ENCODE data around the gene PKD1L1. TPM values are rescaled to one million over a fixed set of nuclear protein-coding genes. Genes with fewer than 3 reads are reported as not detected.
"Not testable (repeated sequence)": the region's sequence is repeated elsewhere in the genome, so short reads cannot be mapped to it uniquely, and the experiment has no call there.

PKD1L1 gene, protein sequence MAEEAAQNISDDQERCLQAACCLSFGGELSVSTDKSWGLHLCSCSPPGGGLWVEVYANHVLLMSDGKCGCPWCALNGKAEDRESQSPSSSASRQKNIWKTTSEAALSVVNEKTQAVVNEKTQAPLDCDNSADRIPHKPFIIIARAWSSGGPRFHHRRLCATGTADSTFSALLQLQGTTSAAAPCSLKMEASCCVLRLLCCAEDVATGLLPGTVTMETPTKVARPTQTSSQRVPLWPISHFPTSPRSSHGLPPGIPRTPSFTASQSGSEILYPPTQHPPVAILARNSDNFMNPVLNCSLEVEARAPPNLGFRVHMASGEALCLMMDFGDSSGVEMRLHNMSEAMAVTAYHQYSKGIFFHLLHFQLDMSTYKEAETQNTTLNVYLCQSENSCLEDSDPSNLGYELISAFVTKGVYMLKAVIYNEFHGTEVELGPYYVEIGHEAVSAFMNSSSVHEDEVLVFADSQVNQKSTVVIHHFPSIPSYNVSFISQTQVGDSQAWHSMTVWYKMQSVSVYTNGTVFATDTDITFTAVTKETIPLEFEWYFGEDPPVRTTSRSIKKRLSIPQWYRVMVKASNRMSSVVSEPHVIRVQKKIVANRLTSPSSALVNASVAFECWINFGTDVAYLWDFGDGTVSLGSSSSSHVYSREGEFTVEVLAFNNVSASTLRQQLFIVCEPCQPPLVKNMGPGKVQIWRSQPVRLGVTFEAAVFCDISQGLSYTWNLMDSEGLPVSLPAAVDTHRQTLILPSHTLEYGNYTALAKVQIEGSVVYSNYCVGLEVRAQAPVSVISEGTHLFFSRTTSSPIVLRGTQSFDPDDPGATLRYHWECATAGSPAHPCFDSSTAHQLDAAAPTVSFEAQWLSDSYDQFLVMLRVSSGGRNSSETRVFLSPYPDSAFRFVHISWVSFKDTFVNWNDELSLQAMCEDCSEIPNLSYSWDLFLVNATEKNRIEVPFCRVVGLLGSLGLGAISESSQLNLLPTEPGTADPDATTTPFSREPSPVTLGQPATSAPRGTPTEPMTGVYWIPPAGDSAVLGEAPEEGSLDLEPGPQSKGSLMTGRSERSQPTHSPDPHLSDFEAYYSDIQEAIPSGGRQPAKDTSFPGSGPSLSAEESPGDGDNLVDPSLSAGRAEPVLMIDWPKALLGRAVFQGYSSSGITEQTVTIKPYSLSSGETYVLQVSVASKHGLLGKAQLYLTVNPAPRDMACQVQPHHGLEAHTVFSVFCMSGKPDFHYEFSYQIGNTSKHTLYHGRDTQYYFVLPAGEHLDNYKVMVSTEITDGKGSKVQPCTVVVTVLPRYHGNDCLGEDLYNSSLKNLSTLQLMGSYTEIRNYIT (N-terminal part only)
- under 0.01 and 0.35 TPM in 2 replicates for total RNA-seq

DNA sequence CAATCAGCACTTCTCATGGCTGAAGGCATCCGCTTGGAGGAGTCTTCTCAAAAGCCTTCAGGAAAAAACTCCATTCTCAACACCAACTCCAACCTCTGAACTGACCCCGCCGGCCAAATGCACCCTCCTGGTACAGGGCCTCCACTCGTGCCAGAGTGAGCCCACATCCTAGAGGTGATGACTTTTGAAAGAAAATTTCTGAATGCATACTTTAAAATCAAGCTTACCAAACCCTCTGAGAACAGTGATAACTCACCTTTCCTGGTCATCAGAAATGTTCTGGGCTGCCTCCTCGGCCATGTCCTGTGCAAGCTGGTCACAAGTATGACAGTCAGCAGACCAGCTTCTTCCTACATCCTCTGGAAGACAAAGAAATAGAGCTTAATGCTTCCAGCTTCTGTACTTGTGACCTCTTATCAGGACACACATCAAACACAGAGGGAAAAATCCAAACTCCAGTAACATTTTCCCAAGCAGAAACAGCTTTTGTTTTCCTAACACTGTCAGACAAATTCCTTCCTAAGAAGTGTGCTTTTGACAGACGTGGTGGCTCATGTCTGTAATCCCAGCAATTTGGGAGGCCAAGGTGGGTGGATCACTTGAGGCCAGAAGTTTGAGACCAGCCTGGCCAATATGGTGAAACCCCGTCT, at the start of gene PKD1L1:
Gene PKD1L1, minus strand, starts transcription at position 326 of the 650 bp plus-strand sequence. Its CDS starts 26 bp downstream, at position 300.
- DNase-seq (ENCODE audit: low read depth), result no peak

DNA sequence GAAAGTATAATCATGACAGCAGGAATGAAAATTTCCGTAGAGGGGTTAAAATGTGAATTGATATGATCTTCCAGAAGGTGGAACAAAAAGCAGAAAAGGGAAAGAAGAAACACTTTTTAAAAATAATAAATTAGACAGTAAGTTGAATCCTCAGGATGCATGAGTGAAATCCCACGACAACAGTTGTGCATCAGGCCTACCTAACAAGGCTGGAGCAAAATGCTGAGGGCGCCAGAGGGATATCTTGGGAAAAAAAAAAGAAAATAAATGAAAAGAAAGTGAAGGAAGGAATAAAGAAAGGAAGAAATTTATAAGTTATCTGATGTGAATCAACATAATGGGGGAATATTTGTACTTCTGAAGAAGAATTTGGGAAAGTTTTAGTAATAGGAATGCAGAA, 44.2 kb upstream of the PKD1L1 start:
- DNase-seq (ENCODE audit: low read depth), result no peak

DNA sequence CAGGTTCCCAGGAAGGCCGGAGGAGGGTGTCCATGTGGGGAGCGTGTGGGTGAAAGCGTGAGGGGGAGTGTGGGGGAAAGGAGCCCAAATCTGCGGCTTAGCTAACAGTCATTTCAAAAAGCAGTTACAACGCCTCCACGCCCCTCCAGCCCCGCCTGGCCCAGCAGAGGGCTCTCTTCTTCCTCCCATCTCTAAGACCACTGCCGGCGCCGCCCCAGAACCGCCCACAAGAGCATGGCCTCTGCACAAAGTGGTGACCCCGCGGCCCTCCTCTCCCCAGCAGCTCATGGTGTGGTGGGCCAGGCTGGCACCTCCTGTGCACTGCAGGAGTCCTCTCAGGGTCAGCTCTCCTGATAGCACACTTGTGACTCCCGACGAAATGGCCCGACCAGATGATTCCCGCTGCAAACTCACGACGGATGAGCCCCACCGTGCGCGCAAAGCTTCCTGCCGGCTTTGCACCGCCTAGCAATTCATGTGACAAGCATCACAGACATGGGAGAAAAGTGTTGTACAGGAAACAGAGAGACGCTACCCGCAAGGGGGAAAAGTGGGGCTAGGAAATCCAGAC, 43.6 kb upstream of the PKD1L1 start:
- peak; percentile 40 for DNase-seq (ENCODE audit: low read depth)

DNA sequence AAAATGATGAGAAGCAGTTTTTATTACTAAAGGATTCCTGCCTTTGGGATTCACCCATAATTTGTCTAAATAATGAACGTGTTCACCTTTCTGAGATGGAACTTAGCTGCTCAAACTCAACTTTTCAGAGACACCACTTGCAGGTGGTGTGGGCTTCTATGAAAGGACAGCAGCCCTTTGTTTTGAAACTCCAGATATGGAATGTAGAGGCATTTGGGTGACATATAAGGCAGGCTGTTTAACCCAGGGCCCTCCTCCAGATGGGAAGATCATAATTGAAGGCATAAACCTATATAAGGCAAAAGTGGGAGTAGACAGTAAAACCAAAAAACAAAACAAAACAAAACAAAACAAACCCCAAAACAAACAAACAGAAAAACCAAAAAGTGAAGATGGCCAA, 43.0 kb upstream of the PKD1L1 start:
- DNase-seq (ENCODE audit: low read depth), result no peak

DNA sequence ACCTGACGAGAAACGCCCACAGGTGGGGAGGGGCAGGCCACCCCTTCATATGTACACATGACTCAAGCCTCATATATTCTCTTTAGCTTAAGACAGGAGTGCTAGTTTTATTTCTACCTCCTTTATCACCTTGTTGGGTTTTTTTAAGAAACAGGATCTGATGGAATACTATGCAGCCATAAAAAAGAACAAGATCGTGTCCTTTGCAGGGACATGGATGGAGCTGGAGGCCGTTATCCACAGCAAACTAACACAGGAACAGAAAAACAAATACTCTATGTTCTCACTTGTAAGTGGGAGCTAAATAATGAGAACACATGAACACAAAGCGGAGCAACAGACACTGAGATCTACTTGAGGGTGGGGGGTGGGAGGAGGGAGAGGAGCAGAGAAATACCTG, 42.3 kb upstream of the PKD1L1 start:
- no peak for DNase-seq (ENCODE audit: low read depth)

DNA sequence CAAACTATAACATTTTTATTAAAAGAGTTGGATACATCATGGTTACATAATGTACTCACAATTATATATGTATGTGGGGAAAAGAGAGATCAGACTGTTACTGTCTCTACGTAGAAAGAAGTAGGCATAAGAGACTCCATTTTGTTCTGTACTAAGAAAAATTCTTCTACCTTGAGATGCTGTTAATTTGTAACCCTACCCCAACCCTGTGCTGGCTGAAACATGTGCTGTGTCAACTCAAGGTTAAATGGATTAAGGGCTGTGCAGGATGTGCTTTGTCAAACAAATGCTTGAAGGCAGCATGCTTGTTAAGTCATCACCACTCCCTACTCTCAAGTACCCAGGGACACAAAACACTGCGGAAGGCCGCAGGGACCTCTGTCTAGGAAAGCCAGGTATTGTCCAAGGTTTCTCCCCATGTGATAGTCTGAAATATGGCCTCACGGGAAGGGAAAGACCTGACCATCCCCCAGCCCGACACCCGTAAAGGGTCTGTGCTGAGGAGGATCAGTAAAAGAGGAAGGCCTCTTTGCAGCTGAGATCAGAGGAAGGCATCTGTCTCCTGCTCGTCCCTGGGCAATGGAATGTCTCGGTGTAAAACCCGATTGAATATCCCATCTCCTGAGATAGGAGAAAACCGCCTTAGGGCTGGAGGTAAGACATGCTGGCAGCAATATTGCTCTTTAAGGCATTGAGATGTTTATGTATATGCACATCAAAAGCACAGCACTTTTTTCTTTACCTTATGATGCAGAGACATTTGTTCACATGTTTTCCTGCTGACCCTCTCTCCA, 41.5 kb upstream of the PKD1L1 start:
- peak; percentile 81 for DNase-seq (ENCODE audit: low read depth)

DNA sequence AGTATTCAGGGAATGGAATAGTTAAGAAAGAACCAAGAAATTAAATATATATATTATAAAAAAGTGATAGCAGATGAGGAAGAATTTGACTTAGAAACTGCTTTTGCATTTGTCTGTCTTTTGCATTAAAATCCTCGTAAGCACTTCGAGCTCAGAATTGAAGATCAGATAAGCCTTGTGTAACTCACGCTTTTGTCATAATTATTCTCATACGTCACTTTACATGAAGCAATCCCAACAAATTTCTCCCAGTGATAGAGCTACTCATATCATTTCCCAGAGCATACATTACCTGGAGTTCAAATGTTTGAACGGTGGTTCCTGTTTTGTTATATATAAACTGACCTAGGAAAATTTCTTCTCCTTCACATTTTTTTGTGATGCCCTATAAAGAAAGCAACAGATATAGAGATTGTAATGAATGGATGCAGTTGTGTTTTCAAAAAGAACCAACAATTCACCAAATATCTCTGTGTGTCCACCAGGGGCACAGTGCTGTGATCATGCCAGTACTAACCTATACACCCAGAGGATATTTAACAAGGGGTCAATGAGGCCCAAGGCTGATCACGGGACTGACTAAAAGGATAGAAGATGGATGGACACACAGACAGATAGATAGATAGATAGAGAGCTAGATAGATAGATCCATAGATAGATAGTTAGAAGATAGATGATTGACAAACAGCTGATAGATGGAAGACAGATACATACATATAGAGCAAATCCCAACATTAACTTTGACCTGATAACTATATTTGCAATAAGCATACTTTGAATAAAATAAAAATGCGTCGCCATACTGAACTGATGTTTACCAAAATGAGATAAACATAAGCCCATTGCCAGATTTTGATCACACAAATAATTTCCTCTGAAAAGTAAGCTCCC, 40.5 kb upstream of the PKD1L1 start:
- no peak for DNase-seq (ENCODE audit: low read depth)

DNA sequence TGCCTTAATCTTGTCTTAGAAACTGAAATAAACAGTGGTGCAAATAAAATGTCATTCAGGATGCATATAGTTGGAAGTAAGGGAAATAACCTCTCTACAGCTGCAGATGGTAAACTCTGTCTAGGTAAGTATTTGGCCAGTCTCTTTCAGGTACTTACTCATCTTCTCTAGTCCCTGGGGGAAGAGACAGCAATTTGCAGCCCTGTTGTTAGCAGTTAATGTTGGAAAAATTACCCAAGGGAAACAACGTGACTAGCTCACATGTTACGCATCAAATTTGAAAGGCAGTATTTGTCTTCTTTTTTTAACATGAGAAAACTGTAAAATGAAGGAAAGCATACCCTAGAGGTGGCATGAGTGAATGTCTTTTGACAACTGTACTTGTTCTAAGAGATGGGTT, 34.3 kb upstream of the PKD1L1 start:
- DNase-seq (ENCODE audit: low read depth), result no peak

DNA sequence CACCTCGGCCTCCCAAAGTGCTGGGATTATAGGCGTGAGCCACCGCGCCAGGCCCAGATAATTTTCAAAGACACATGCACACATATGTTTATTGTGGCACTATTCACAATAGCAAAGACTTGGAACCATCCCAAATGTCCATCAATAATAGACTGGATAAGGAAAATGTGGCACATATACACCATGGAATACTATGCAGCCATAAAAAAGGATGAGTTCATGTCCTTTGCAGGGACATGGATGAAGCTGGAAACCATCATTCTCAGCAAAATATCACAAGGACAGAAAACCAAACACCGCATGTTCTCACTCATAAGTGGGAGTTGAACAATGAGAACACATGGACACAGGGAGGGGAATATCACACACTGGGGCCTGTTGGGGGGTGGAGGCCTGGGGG, 32.4 kb upstream of the PKD1L1 start:
- not testable (repeated sequence) for DNase-seq (ENCODE audit: low read depth)

DNA sequence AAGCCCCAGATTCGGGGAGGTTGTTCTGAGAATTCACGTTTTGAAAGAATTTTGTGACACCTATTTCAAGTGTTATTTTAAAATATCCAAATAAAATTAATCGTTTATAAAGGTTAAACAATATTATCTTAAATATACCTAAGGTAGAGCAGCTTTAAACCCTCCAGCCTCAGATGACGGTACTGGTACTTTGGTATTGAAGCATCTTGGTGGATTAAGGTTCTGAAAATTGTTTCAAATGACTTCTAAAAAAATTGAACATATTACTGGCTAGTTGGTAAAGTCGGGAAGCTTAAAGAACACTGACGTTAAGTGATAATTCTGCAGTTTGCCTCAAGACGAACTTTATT, 31.5 kb upstream of the PKD1L1 start:
- no peak for DNase-seq (ENCODE audit: low read depth)

DNA sequence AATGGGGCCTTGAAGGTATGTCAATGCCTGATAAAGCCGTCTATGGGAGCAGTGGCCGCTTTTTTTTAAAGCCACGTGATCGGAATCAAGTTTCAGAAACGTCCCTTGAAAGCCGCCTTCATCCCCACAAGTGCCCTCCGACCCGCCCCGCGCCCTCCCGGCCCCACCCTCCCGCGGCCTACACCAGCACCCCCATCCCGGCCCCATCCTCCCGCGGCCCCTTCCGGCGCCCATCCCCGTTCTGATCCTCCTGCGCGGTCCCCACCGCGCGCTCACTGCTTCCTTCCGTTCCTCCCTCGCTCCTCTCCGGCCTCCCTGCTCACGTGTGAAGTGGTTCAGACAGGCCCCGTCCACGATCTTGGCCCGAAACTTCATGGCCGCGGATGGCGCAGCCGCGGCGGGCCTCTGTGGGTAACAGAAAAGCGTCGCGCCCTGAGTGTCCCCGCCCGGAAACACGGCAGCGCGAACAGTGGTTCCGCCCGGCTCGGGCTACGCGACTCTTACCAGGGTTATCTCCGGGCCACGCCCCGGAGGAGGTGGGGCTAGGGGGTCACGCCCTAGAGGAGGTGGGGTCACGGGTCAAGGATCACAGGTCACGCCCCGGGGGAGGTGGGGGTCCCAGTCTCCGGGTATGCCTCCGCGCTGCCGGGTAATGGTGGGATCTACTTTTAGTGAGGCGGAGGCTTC, 31.0 kb upstream of the PKD1L1 start, which contains the start of gene HUS1:
Gene HUS1, minus strand, starts transcription at position 471 of the 687 bp plus-strand sequence. Its CDS starts 96 bp downstream, at position 375.
- peak; percentile 51 for DNase-seq (ENCODE audit: low read depth)

DNA sequence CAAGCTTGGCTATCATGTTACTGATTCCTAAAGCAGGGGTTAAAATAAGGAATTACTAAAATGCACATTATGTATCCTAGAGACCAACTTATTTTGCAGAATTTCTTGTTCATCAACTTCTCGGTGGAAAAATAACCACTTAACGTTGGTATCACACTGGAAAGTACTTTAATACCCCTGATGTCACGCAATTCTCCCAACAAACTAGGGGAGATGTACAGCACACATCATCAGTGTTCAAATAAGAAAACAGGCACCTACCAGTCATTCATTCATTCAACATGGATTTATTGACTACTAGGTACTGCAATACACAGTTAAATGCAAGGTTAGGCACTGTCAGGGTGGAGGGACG, 30.5 kb upstream of the PKD1L1 start:
- no peak for DNase-seq (ENCODE audit: low read depth)

DNA sequence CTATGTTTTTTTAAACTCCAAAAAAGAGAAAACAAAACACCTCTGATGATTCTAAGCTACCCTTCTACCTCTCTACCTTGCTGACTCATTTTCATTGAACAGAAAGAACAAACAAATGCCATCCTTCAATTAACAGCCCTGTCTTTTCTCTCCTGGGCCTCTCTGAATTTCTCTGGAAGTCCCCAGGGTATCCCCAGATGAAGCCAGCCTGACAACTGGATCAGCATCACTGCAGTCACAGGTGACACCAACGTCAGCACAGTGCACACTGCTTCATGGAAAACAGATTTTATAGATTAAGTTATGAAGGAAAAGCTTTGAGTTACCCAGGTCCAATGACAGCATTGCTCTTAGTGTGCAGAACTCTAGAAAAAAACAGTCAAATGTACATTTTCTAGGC, 25.5 kb upstream of the PKD1L1 start:
- DNase-seq (ENCODE audit: low read depth), result no peak

DNA sequence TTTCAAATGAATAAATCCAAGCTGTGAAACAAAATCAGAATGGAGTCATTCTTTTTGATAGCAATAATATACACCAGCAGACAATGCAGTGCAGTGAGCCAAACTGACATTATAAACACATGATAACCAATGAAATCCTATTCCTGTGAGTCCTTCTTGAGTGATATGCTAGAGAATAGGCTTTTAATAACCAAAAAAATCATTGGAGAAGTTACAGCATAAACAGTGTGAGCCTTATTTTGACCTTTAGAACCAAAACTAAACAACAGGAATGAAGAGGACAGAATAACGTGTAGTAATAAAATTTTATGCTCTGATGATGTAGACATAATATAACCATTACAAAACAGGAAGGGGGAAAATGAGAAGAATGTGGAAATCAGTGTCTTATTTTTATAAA, 22.5 kb upstream of the PKD1L1 start:
- DNase-seq (ENCODE audit: low read depth), result no peak

DNA sequence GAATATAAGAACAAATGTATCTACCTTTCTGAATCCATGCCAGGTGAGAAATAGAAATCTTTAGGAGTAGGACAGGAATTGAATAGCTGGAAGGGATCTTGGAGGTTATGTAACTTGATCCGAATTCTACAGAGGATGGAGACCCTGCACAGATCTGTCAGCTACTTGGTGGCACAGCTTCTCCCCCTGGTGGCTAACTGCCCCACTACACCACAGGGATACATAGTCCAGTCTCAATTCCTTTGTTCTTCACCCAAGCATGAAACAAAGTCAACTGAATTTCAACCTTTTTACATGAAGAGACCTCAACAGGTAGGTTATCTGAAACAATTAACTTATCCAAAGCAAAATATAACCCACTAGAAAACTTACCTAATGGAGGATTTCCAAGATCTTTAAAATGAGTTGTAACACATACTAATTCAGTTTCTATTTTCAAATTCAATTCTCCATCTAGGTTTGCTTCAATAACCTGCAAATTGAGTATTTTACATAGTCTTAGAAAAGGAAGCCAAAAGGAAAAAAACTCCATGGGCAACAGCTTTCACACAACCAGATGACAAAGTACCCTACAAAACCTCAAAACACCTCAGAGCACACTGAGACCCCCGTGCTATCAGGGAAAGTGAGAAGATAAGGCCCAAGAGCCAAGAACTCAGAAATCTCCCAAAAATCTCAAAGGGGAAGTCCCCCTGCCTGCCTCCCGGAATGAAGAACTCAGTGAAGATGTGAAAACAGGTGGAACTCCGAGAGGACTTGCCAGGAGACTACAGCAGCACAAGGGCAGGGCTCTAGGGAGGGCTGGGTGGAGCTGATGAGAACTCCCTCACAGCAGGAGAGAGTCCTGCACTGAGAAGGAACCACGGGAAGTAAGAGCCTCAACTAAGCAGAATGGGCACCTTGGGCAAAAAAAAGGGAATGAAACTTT, 20.8 kb upstream of the PKD1L1 start:
- peak; percentile 64 for DNase-seq (ENCODE audit: low read depth)

DNA sequence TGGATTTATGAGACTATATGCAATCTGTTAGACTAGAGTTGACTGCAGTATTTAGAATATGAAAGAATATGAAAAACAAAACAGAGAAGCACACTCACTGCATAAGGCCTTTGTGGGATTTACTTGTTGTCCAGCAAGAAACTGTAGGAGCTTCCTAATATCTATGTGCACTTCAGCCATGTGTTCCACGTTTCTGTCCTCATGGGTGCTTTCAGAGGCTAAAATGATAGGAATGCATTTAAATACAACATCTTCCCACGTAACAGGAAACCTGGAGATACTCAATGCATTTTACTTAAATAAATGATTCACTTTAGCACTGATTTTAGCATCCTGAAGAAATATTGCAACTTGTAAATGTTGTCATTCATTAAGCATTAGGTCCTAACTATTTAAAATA, 19.4 kb upstream of the PKD1L1 start:
- DNase-seq (ENCODE audit: low read depth), result no peak

DNA sequence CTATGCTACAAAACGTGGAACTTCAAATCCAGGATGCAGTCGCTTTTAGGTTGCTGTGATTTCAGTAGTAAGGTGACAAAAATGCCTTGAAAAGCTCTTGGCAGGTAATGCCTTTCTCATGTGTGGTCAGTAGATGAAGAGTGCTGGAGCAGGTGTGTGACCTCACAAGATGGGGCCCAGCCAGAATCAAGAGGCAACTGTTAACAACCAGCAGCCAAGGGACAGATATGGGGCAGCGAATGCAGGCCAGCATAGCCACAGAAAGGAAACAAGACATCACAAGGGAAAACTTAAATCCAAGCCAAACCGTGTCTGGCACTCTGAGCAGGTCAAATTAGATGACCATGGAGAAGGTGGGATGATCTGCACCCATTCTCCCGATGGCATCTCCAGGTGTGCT, 18.9 kb upstream of the PKD1L1 start:
- DNase-seq (ENCODE audit: low read depth), result no peak

DNA sequence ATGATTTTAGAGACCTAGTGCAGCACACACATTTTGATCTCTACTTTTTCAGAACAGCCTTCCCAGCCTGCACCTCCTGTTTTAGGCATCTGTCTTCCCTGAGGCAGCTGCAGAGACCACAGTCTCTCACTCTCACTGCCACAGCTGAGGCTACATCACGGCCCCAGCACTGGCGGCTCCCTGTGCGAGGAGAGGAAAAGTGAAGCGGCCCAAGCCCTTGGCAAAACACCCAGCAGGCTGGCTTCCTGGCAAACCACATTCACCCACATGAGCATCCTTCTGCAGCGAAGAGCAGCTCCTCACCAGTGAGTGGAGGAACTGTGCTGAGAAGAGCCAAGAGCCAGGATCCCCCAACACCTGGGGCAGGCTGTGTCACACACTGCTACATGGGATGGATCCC, 17.2 kb upstream of the PKD1L1 start:
- no peak for DNase-seq (ENCODE audit: low read depth)
